HG02943 (cell line): ENCODE data around the gene ATP9A.

Source experiments
- ATAC-seq: cut with Tn5 transposase; IDR thresholded peaks from one replicate; pipeline ENCODE4 v1.9.1; 2021; ENCODE audit warnings: mild to moderate bottlenecking, low read depth, moderate library complexity; ENCODE audit not compliant: unreplicated experiment

ATP9A gene

GRCh38 chr20:51634257-51634656, 133.9 kb downstream of the ATP9A start:
- ATAC-seq: no peak

GRCh38 chr20:51633430-51633829, 134.8 kb downstream of the ATP9A start:
- no peak for ATAC-seq

DNA sequence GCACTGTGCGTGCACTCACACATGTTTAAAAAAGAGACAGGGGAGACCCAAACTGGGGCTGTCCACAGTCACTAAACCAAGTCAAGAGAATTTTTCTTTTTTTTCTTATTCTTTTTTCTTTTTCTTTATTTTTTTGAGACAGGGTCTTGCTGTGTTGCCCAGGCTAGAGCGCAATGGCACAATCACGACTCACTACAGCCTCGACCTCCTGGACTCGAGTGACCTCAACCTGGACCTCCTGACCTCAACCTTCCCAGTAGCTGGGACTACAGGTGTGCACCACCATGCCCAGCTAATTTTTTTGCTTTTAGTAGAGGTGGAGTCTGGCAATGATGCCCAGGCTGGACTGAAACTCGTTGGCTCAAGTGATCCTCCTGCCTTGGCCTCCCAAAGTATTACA, 136.2 kb downstream of the ATP9A start:
- ATAC-seq: no peak

DNA sequence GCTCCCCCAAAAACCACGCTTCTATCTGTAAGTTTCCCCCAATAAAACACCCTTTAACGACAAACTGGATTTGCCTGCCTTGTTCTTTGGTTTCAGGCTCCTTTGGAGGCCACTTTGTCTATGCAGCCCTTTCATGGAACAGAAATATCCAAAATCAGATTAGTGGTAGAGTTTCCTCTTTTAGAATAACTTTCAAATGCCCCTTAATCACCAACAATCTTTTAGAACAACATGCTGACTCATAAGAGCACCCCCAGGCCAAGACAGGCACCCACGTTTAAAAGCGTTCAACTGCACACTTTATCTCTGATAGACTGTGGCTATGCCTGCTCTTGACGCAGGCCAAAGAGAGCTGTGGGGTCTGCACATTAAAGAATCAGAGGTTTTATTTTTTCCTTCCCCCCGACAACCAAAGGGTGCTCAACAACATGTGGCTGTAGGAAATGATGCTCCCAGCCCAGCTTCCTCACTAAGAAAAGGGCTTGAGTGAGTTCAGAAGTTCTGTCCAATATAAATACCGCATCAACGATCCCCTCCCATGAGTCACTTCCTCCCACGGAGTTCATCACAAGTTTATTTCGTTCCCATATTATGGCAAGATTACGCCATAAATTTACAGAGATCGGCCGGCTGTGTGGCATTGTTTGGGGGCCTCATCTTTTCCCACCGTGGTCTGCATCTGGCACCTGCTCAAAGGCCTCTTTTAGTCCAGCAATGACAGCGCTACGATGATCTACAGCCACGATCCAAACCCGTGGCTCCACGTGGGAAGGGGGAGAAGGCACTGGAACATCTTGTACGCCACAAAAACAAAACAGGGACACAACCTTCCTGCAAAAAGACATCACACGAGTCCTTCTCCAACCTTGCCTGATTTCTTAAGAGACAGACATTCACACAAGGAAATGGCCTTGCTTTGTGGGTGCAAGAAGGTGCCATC, 136.9 kb downstream of the ATP9A start:
- ATAC-seq: no peak

DNA sequence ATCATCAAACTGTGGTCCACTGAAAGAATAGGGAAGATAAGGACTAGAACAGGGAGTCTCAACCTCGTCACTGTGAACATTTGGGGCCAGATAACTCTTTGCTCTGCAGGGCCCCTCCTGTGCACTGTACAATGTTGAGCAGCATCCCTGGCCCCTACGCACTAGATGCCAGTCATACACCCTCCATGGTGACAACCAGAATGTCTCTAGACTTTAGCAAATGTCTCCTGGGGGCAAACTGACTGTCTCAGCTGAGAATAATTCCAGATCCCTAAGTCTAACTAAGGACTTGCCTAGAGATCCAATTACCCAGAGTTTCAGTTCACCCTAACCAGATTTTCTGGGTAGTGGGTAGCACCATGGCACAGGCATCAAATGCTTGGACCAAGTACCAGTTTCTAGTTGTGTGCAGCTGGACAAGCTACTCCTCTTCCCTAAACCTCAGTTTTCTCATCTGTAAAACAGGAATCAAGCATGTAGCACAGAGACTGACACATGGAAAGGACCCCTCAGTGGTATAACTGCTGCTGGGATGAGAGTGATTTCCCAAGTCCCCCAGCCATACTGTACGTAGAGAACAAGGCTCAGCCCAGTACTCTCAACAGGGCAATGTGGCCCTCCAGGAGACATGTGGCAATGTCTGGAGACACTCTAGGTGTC, 138.7 kb downstream of the ATP9A start:
- ATAC-seq: no peak

DNA sequence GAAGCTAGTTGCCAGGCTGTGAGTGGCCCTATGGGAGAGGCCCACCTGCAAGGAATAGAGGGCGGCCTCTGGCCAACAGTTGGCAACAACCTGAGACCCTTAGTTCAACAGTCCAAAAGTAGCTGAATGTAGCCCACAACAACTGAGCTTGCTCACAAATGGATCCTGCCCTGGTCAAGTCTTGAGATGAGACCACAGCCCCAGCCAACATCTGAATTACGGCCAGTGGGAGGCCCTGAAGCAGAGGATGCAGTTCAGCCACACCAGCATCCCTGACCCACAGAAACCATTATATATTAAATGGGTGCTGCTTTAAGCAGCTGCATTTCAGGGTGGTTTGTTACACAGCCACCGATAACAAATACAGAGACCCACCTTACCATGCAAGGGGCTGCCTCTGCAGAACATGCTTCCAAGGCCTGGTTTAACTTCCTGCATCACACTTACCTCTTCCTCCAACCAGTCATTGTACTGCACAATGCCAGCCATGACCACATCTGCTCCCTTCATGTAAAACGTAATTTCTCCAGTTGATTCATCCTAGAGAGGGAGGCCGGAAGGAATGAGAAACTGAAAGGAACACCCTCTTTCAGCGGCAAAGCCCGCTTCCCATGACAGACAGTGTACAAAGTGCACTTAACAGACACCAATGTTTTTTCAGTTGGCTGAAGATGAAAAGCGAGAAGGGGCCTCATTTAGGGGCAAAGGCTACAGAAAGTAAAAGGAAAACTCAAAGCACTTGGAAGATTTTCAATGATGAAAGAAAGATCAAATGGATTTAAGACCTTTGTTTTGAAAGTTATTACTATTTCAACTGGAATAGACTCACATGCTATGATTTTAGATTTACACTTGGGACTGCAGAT, 139.4 kb downstream of the ATP9A start:
- ATAC-seq: no peak

DNA sequence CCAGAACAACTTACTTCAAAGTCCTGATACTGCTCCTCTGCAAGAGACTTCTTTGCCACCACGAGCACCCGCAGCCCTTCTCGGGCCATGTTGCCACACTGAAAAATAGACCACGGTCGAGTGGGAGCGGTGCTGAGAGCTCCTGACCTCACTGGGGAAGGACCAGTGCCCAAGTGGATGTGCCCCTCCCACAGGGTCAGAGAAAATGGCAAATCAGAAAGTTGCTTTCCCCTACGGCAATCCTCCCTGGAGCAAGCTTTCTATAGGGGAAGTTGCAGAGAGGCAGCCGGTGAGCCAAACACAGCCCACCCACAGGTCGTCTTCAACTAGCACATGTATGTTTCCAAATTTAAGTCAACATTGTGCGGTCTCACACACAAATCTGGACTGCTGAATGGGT, 140.6 kb downstream of the ATP9A start:
- no peak for ATAC-seq

- ATAC-seq: no peak
Measured at GRCh38 chr20:51625105-51625504, 143.1 kb downstream of the ATP9A start.

GRCh38 chr20:51624157-51624731, 143.9 kb downstream of the ATP9A start:
- ATAC-seq: no peak

DNA sequence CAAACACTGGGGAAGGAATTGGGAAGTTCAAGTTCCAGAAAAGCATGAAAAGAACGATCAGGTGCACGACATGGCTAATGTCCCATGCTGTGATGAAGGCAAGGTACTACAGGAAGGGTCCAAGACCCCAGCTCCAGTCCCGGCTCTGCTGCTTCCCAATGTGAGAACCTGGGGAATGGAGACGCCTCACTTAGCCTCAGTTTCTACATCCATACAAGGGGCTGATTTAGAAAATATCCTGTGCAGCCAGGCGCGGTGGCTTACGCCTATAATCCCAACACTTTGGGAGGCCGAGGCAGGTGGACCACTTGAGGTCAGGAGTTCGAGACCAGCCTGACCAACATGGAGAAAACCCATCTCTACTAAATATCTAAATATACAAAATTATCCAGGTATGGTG, 144.9 kb downstream of the ATP9A start:
- no peak for ATAC-seq

DNA sequence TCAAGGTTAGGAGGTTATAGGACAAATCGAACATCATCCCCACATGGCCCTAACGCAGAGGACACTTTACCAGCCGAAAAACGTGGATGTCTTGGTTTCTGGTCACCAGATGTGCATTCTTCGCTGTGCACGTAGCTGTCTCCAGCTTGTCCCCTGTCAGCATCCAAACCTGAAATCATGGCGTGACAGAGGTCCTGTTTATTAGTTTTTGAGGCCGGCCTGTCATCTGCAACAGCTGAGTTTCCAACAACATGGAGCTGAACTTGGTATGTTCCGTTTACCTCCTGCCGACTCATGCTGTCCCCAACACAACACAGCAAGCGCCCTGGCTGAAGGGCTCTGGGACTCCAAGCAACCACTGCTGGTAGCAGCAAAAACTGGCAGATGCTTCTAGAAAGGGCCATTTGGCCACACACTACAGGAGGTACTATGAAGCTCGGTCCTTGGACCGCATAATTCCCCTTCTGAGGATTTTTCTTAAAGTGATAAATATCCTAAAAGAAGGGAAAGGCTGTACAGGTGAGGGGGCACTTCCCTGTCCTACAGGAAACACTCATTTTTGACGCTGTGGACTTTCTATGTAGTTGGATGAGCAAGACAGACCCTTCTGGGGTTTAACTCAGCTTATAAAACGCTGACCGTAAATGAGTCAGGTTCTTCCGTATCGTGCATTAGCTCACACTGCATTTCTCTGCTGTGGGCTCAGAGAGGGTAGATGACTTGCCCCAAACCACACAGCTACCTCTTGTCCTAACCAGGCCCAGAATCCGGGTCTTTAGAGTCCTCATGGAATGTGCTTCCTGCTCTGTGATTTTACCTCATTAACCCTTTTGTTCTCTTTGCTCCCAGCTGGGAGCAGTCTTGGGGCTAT, 146.0 kb downstream of the ATP9A start:
- ATAC-seq: no peak

DNA sequence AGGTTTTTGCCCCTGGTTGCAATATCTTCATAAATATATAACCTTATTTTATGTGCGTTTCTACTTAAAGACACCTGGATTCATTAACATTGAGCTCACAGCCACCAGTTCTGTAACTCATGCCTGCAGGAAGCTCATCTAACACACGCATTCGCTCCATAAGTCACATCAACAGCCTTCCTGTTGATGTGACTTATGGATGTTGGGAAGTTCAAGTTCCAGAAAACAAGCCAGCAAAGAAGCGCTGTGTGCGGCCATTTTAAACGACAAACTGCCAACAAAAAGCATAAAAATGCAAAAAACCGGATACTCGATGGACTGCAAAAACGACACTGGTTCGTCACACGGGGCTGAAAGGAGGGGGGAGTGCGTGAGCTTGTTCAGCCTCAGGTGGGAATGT, 147.8 kb downstream of the ATP9A start:
- no peak for ATAC-seq

- no peak for ATAC-seq
Measured at GRCh38 chr20:51616060-51616459, 152.1 kb downstream of the ATP9A start.

- ATAC-seq: no peak
Measured at GRCh38 chr20:51614687-51615086, 153.5 kb downstream of the ATP9A start.

DNA sequence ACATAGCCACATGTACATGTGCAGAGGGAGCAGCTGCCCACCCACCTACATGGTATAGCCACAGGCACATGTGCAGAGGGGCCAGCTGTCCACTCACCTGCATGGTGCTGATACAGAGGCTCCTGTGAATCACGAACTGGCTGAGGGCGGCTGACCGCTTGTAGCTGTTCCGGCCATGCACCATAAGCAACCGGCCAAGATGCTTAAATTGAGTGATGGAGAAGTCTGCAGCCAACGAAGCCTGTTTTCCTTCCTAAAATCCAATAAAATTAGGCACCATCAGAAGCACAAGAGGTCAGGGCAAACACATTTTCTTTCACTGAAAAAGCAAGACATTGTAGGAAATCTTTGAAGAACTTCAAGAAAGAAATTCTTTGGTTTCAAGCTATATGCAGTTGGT, 154.6 kb downstream of the ATP9A start:
- no peak for ATAC-seq

GRCh38 chr20:51612896-51613295, 155.3 kb downstream of the ATP9A start:
- no peak for ATAC-seq

GRCh38 chr20:51611625-51611890, 156.6 kb downstream of the ATP9A start:
- no peak for ATAC-seq

GRCh38 chr20:51610761-51611624, 157.2 kb downstream of the ATP9A start:
- no peak for ATAC-seq

GRCh38 chr20:51610111-51610510, 158.1 kb downstream of the ATP9A start:
- ATAC-seq: no peak
